ENCODE measurements around the gene IZUMO4.

Gene IZUMO4

DNA sequence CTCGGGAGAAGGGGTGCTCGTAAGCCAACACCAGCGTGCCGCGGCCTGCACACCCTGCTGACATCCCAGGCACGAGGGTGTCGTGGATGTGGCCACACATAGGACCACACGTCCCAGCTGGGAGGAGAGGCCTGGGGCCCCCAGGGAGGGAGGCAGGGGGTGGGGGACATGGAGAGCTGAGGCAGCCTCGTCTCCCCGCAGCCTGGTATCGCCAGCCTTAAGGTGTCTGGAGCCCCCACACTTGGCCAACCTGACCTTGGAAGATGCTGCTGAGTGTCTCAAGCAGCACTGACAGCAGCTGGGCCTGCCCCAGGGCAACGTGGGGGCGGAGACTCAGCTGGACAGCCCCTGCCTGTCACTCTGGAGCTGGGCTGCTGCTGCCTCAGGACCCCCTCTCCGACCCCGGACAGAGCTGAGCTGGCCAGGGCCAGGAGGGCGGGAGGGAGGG is 2.4 kb downstream of the IZUMO4 start:
- TF ChIP-seq CTCF (IDR thresholded peaks at IDR 0.05; ENCODE audit: low read depth, low read length, missing control alignments), result no peak
- H3K4me3 ChIP-seq (ENCODE audit: low read depth, low read length), result no peak overlapping the region
- DNase-seq (ENCODE audit: low read depth), result no peak
- in situ Hi-C loops (cut with HindIII; ENCODE audit: low sequenced_read_pairs), result no loop called here

- no peak for TF ChIP-seq CTCF (IDR thresholded peaks at IDR 0.05; ENCODE audit: low read depth, low read length, missing control alignments)
- no peak for DNase-seq (ENCODE audit: low read depth)
- in situ Hi-C loops (cut with HindIII; ENCODE audit: low sequenced_read_pairs), result no loop called here
Measured at GRCh38 chr19:2099937-2100718, 3.4 kb downstream of the IZUMO4 start.

GRCh38 chr19:2100719-2101061 is 4.0 kb downstream of the IZUMO4 start:
- H3K4me3 ChIP-seq (ENCODE audit: low read depth, low read length), result no peak overlapping the region
- no peak for TF ChIP-seq CTCF (IDR thresholded peaks at IDR 0.05; ENCODE audit: low read depth, low read length, missing control alignments)
- in situ Hi-C loops (cut with HindIII; ENCODE audit: low sequenced_read_pairs), result no loop called here
- DNase-seq (ENCODE audit: low read depth), result no peak

More at GRCh38 chr19:2099937-2100718, 3.4 kb downstream of the IZUMO4 start:
- no peak overlapping the region for H3K4me3 ChIP-seq (ENCODE audit: low read depth, low read length)

GRCh38 chr19:2101417-2102335 is 5.0 kb downstream of the IZUMO4 start:
- TF ChIP-seq CTCF (IDR thresholded peaks at IDR 0.05; ENCODE audit: low read depth, low read length, missing control alignments), result no peak
- in situ Hi-C loops (cut with HindIII; ENCODE audit: low sequenced_read_pairs), result no loop called here
- H3K4me3 ChIP-seq (ENCODE audit: low read depth, low read length), result no peak overlapping the region
- DNase-seq (ENCODE audit: low read depth), result no peak

DNA sequence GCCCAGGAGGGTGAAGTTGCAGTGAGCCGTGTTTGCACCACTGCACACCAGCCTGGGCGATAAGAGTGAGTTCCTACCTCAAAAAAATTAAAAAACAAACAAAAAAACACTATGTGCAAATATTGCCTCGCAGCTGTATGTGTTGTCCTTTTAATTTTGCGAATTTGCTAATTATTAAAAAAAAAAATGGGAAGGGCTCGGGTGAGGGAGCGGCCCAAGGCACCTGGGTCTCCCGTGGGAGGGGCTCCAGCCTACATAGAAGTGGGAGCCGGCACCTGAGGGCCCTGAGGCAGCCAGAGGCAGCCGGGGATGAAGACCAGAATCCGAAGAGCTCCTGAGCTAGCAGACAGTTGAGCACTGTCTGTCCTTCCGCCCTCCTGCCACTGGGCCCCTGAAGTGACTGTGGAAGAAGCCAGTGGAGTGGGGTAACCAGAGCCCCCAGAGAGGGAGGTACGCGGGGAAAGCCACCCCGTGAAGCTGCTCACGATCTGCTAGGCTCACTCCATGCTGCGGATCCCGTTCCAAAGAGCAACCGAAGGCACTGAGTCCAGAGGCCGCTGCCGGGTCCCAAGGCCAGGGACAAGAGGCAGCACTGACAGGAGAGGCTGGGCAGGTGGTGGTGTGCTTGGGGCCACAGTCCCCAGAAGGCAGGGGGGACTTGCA is 6.5 kb downstream of the IZUMO4 start:
- TF ChIP-seq CTCF (IDR thresholded peaks at IDR 0.05; ENCODE audit: low read depth, low read length, missing control alignments), result no peak
- DNase-seq (ENCODE audit: low read depth), result no peak
- no peak overlapping the region for H3K4me3 ChIP-seq (ENCODE audit: low read depth, low read length)
- in situ Hi-C loops (cut with HindIII; ENCODE audit: low sequenced_read_pairs), result no loop called here
